Measurements from ENCODE around the gene SCRN2. TPM values are rescaled to one million over a fixed set of nuclear protein-coding genes. Genes with fewer than 3 reads are reported as not detected.

Gene SCRN2
- total RNA-seq, 1 experiment from 2014 or later: 47.9 TPM

DNA sequence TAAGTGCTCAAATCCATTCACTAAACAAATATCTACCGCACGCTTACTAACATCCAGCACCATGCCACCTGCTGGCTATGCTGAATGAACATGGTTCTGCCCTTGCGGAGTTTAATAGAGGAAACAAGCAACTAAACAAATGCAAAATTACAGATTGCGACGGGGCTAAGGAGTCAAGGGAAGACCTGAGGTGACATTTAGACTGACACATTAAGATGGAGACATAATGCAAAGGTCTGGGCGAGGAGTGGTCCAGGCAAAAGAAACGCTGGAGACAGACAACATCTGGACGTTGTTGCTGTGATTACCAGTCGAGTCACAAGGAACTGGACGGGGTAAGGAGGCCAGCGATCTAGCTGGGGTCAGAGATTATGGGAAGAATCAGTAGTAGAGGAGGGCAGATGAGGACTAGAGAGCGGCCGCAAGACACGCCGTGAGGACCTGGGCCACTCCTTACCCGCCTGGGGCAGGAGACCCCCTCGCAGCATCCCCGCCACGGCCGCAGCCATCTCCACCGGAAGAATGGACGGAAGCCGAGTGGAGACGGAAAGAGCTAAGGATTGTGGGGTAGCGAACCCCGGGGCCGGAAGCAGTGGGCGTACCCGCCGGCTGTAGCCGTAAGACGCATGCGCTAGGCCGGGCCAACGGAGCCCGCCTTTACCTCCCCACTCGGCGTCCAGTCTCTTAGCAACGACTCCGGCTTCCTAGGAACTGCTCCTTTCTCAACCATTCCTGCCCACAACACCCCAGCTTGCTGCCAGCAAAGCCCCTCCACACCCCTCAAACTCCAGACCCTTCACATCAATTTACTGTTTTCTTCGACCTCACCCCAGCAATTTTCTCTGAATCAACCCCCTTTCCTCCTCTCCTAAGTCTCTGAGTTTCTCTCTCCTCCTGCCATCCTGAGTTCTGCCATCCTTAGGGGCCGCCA lies 9.8 kb downstream of the SCRN2 start, which contains the start of the genes LRRC46 and MRPL10:
LRRC46 (plus strand) TSS at position 668 of the 931 bp plus-strand sequence. CDS start 320 bp downstream, outside the sequence.
MRPL10 (minus strand) TSS at position 539 of the 931 bp plus-strand sequence; CDS start at position 509, 30 bp downstream.
- H3K4me1 ChIP-seq (ENCODE audit: insufficient read depth, low read length): peaks cover 17% of the 10 kb centered on the region
- peaks cover 20% of the 10 kb centered on the region for H3K36me3 ChIP-seq (ENCODE audit: low read depth, low read length)
- no peaks in the 10 kb centered on the region for H3K27me3 ChIP-seq (ENCODE audit: low read length)
- POLR2A ChIA-PET (ENCODE audit: unreplicated experiment): interaction anchor here (0.5 to 1.0 kb wide), 7 partner anchors 9 to 349 kb away, joined by 3 to 11 read pairs (median 3); partner anchors contain the start of genes NFE2L1 and OSBPL7
- H3F3A ChIP-seq (ENCODE audit: low read length, unreplicated experiment): no peaks in the 10 kb centered on the region
- DNase-seq: peak; percentile 96
- peak within 1 kb of the TSS; percentile 95 for H3K4me2 ChIP-seq (ENCODE audit: low read length)
- peak; percentile 90 for ATAC-seq
- BruUV-seq (replicated peaks): TSS peak; percentile 83
- intact Hi-C loops (cut with micrococcal nuclease): loop anchor here (1.0 to 2.0 kb wide), 2 partner anchors 10 to 54 kb away; partner anchors contain the start of gene OSBPL7
- no peaks in the 10 kb centered on the region for H3K9me2 ChIP-seq (replicated peaks; ENCODE audit: low read length)
- peaks cover 28% of the 10 kb centered on the region for H3K79me2 ChIP-seq (ENCODE audit: low read length)
- H3K9me3 ChIP-seq (ENCODE audit: low read length): no peaks in the 10 kb centered on the region
- H3K27ac ChIP-seq (ENCODE audit: low read length): peak within 1 kb of the TSS; percentile 11
- peak within 1 kb of the TSS; percentile 71 for H3K4me3 ChIP-seq (ENCODE audit: low read length)
- peak within 1 kb of the TSS; percentile 85 for H2AFZ ChIP-seq (ENCODE audit: low read length)
- TF ChIP-seq, protein P1, sequence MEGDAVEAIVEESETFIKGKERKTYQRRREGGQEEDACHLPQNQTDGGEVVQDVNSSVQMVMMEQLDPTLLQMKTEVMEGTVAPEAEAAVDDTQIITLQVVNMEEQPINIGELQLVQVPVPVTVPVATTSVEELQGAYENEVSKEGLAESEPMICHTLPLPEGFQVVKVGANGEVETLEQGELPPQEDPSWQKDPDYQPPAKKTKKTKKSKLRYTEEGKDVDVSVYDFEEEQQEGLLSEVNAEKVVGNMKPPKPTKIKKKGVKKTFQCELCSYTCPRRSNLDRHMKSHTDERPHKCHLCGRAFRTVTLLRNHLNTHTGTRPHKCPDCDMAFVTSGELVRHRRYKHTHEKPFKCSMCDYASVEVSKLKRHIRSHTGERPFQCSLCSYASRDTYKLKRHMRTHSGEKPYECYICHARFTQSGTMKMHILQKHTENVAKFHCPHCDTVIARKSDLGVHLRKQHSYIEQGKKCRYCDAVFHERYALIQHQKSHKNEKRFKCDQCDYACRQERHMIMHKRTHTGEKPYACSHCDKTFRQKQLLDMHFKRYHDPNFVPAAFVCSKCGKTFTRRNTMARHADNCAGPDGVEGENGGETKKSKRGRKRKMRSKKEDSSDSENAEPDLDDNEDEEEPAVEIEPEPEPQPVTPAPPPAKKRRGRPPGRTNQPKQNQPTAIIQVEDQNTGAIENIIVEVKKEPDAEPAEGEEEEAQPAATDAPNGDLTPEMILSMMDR (conservative IDR thresholded peaks at IDR 0.05; ENCODE audit: low read depth, low read length): peak; percentile 86
- TF ChIP-seq EZH2 (IDR thresholded peaks at IDR 0.05; ENCODE audit: low read length, unreplicated experiment): no peak
- no peak for TF ChIP-seq EZH2phosphoT487 (IDR thresholded peaks at IDR 0.05; ENCODE audit: borderline replicate concordance, low read length)
- H4K20me1 ChIP-seq (ENCODE audit: low read length): no peaks in the 10 kb centered on the region
- CTCF ChIA-PET: interaction anchor here (0.6 to 1.0 kb wide), 3 partner anchors 10 to 547 kb away, joined by 3 to 5 read pairs (median 3); partner anchors contain the start of gene SCRN2
- H3K9ac ChIP-seq (ENCODE audit: low read length): peak within 1 kb of the TSS; percentile 74

- ChIA-PET CTCF (interaction anchor here (0.9 kb wide), 1 partner anchor 14 kb away, joined by 3 read pairs; no protein-coding TSS in a partner anchor), POLR2A (ENCODE audit: unreplicated experiment) (interaction anchor here (0.6 kb wide), 1 partner anchor 63 kb away, joined by 3 read pairs; no protein-coding TSS in a partner anchor)
- Histone ChIP-seq H3K9ac (ENCODE audit: low read length) (peak overlapping the region; percentile 74), H3K79me2 (ENCODE audit: low read length) (peaks cover 28% of the 10 kb centered on the region), H3K4me1 (ENCODE audit: insufficient read depth, low read length) (peaks cover 17% of the 10 kb centered on the region), H2AFZ (ENCODE audit: low read length) (no peak overlapping the region), H3K9me3 (ENCODE audit: low read length) (no peaks in the 10 kb centered on the region), H3K9me2 (replicated peaks; ENCODE audit: low read length) (no peaks in the 10 kb centered on the region), H4K20me1 (ENCODE audit: low read length) (no peaks in the 10 kb centered on the region), H3K27me3 (ENCODE audit: low read length) (no peaks in the 10 kb centered on the region), H3F3A (ENCODE audit: low read length, unreplicated experiment) (no peaks in the 10 kb centered on the region), H3K4me2 (ENCODE audit: low read length) (peak overlapping the region; percentile 95), H3K4me3 (ENCODE audit: low read length) (peak overlapping the region; percentile 71), H3K27ac (ENCODE audit: low read length) (peak overlapping the region; percentile 11), H3K36me3 (ENCODE audit: low read depth, low read length) (peaks cover 23% of the 10 kb centered on the region)
- no peak for ATAC-seq
- no TSS peak for BruUV-seq (replicated peaks)
- intact Hi-C loops (cut with micrococcal nuclease): loop anchor here (1.0 to 2.0 kb wide), 2 partner anchors 9 to 54 kb away; partner anchors contain the start of gene OSBPL7
- no peak for DNase-seq
- TF ChIP-seq EZH2 (IDR thresholded peaks at IDR 0.05; ENCODE audit: low read length, unreplicated experiment): no peak
- TF ChIP-seq, protein P1 (conservative IDR thresholded peaks at IDR 0.05; ENCODE audit: low read depth, low read length): no peak
- TF ChIP-seq EZH2phosphoT487 (IDR thresholded peaks at IDR 0.05; ENCODE audit: borderline replicate concordance, low read length): no peak
Observed at GRCh38 chr17:47830396-47831002, 10.6 kb downstream of the SCRN2 start.

Data from PC-3 (cell line).